SU-DHL-6 (cell line): ENCODE data around the gene DOCK8.

ENCODE experiments used
- EZH2phosphoT487 ChIP-seq: fragments of 200-600 bp; sonication (generic), shearing (Covaris generic); conservative IDR thresholded peaks from 2 replicates; pipeline ENCODE4 v1.6.1; 2018; ENCODE audit warnings: mild to moderate bottlenecking, antibody characterized with exemption, low read length, moderate library complexity, mixed read lengths
- TF ChIP-seq, protein P1 (sequence below): fragments of 200-600 bp; sonication (generic); IDR thresholded peaks from one replicate; pipeline ENCODE4 v1.5.1; 2017; ENCODE audit warnings: antibody characterized with exemption, mild to moderate bottlenecking, low read length, moderate library complexity; ENCODE audit not compliant: insufficient read depth, poor library complexity, severe bottlenecking

DNA sequence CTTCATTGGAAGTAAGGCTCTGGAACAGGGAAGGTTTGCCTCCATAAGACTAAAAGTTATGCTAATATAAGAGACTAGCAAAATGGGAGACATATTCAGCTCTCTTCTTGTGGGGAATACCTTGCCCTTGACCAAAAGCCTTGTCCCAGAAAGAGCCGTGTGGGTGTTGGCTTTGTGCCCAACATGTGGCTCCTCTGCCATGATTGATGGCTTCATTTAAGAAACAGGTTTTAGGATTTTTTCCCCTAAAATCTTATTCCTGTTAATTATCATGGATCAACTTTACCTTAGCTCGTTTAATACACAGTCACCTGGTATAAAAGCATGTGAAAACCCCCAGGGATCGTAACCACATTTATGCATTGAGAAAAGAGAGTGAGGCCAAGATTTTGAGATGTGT is 38.9 kb downstream of the DOCK8 start:
- TF ChIP-seq, protein P1, sequence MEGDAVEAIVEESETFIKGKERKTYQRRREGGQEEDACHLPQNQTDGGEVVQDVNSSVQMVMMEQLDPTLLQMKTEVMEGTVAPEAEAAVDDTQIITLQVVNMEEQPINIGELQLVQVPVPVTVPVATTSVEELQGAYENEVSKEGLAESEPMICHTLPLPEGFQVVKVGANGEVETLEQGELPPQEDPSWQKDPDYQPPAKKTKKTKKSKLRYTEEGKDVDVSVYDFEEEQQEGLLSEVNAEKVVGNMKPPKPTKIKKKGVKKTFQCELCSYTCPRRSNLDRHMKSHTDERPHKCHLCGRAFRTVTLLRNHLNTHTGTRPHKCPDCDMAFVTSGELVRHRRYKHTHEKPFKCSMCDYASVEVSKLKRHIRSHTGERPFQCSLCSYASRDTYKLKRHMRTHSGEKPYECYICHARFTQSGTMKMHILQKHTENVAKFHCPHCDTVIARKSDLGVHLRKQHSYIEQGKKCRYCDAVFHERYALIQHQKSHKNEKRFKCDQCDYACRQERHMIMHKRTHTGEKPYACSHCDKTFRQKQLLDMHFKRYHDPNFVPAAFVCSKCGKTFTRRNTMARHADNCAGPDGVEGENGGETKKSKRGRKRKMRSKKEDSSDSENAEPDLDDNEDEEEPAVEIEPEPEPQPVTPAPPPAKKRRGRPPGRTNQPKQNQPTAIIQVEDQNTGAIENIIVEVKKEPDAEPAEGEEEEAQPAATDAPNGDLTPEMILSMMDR: no peak
- no peak for TF ChIP-seq EZH2phosphoT487
